ENCODE data around the gene ARHGAP24. TPM values are rescaled to one million over a fixed set of nuclear protein-coding genes. Genes with fewer than 3 reads are reported as not detected.

ARHGAP24 gene
- total RNA-seq, 2 donors from 2014 or later = 4.2 to 5.2 TPM

DNA sequence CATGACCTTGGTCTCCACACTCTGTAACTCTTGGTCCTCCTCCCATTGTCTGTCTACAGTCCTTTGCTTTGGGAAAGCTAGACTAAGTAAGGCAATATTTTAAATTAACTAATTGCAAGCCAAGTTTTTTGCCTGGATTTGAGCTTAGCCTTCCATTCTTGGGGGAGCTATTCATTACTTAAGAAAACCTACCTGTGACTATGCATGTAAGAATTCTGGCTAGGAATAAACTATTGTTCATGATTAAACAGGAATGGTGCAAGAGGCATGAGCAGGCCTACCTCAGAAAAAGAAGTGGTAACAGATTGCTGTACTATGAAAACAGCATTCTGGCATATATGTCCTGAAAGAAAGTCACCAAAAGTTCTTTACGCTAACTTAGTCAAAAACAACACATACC, 575.5 kb downstream of the ARHGAP24 start:
- Histone ChIP-seq H3K27me3 (no peaks in the 10 kb centered on the region), H3K4me1 (no peaks in the 10 kb centered on the region), H3K36me3 (no peaks in the 10 kb centered on the region), H3K9ac (ENCODE audit: low read depth in 2 of 2, low read length in 2 of 2) (no peak overlapping the region), H3K9me3 (no peaks in the 10 kb centered on the region), H3K4me3 (no peak overlapping the region), H3K27ac (no peak overlapping the region)
- TF ChIP-seq, protein P1, sequence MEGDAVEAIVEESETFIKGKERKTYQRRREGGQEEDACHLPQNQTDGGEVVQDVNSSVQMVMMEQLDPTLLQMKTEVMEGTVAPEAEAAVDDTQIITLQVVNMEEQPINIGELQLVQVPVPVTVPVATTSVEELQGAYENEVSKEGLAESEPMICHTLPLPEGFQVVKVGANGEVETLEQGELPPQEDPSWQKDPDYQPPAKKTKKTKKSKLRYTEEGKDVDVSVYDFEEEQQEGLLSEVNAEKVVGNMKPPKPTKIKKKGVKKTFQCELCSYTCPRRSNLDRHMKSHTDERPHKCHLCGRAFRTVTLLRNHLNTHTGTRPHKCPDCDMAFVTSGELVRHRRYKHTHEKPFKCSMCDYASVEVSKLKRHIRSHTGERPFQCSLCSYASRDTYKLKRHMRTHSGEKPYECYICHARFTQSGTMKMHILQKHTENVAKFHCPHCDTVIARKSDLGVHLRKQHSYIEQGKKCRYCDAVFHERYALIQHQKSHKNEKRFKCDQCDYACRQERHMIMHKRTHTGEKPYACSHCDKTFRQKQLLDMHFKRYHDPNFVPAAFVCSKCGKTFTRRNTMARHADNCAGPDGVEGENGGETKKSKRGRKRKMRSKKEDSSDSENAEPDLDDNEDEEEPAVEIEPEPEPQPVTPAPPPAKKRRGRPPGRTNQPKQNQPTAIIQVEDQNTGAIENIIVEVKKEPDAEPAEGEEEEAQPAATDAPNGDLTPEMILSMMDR (IDR thresholded peaks at IDR 0.05) = no peak
- DNase-seq = no peak
- intact Hi-C loops (cut with DNase I) = no loop called here

Small RNAs within 50 kb of the gene (microRNA-seq; reads per million reads assigned to microRNA genes)
- not detected for gene MIR4451

All from colonic mucosa (tissue), 4 donors.